HepG2 (cell line): ENCODE results near the gene TBL3. TPM values are rescaled to one million over a fixed set of nuclear protein-coding genes. Genes with fewer than 3 reads are reported as not detected.

Experiments used
- ATAC-seq: fragments of 200-7000 bp; cut with Tn5 transposase; 3 replicates; pipeline ENCODE4 v1.9.1; 2020; ENCODE audit warnings: mild to moderate bottlenecking, moderate library complexity
- BruUV-seq: library from RNA; stranded (reverse); fragments of 400-500 nt; replicated peaks from 2 replicates; lab custom pipeline; 2021; lab: Mats Ljungman, UMichigan
- CTCF ChIA-PET: fragments of 300-600 bp; formaldehyde crosslinking; extraction: SDS; loops from one replicate; lab custom pipeline; 2021; ENCODE audit warnings: low total read pairs, inconsistent platforms, low intra/inter-chr PET ratio; lab: Yijun Ruan, JAX
- POLR2A ChIA-PET: fragments of 350-600 bp; sonication (Branson Sonifier 250); formaldehyde crosslinking; loops from one replicate; lab custom pipeline; 2020; ENCODE audit warnings: antibody characterized with exemption, inconsistent platforms; lab: Yijun Ruan, JAX
- DNase-seq: peaks from one replicate; pipeline ENCODE4 v3.0.0-alpha.2; 2015; ENCODE audit warnings: low spot score
- FAIRE-seq: peaks from 3 replicates; lab custom pipeline; 2011; peaks lifted over from hg19 to GRCh38; lab: Jason Lieb, UNC
- H2AFZ ChIP-seq: one replicate; pipeline ENCODE4 v1.6.1; 2011; ENCODE audit warnings: low read length, inconsistent platforms
- H3K27ac ChIP-seq: fragments of 300-600 bp; 3 replicates; pipeline ENCODE4 v1.8.0; 2011; ENCODE audit warnings: mixed run types, mild to moderate bottlenecking, mixed read lengths, low read length, inconsistent platforms; ENCODE audit not compliant: insufficient read depth; ENCODE audit errors: extremely low read length
- H3K27me3 ChIP-seq, 2 experiments: fragments of 200-600 bp in 1 of 2; 2 replicates in 1 of 2; 3 replicates in 1 of 2; pipeline versions ENCODE4 v1.6.0 to v1.8.0; 2011; ENCODE audit warnings: low read length in 2 of 2, mild to moderate bottlenecking in 2 of 2, moderate library complexity in 2 of 2, inconsistent platforms in 1 of 2; ENCODE audit not compliant: insufficient read depth in 2 of 2, control insufficient read depth in 1 of 2
- H3K36me3 ChIP-seq, 2 experiments: fragments of 200-600 bp in 1 of 2; replicated peaks in 1 of 2; 2 replicates in 1 of 2; 3 replicates in 1 of 2; pipeline versions ENCODE4 v1.5.1 to v1.8.0; 2011; ENCODE audit warnings: low read length in 2 of 2, inconsistent platforms in 1 of 2; ENCODE audit not compliant: insufficient read depth in 2 of 2, control insufficient read depth in 1 of 2
- H3K4me1 ChIP-seq: 2 replicates; pipeline ENCODE4 v1.5.1; 2012; ENCODE audit warnings: low read length, inconsistent platforms; ENCODE audit not compliant: insufficient read depth
- H3K4me2 ChIP-seq: 2 replicates; pipeline ENCODE4 v1.6.0; 2011; ENCODE audit warnings: low read depth, low read length, inconsistent platforms
- H3K4me3 ChIP-seq, 3 experiments: fragments of 200-600 bp in 1 of 3; sonication (generic), shearing (Covaris generic) in 1 of 3; replicated peaks in 1 of 3; 2 replicates each; pipeline ENCODE4 v1.5.1; 2011 to 2016; ENCODE audit warnings: low read length in 3 of 3, inconsistent platforms in 2 of 3, low read depth in 2 of 3, mild to moderate bottlenecking in 2 of 3, control low read depth in 1 of 3, mixed read lengths in 1 of 3; ENCODE audit not compliant: insufficient read depth in 1 of 3
- H3K79me2 ChIP-seq: one replicate; pipeline ENCODE4 v1.6.1; 2011; ENCODE audit warnings: low read length, inconsistent platforms; ENCODE audit not compliant: insufficient read depth
- H3K9ac ChIP-seq: 2 replicates; pipeline ENCODE4 v1.6.0; 2011; ENCODE audit warnings: mild to moderate bottlenecking, low read depth, low read length, inconsistent platforms; ENCODE audit not compliant: insufficient read depth
- H3K9me3 ChIP-seq: 2 replicates; pipeline ENCODE4 v1.5.1; 2012; ENCODE audit warnings: mild to moderate bottlenecking, low read length
- H4K20me1 ChIP-seq: 2 replicates; pipeline ENCODE4 v1.6.0; 2011; ENCODE audit warnings: inconsistent platforms, mild to moderate bottlenecking, low read length, moderate library complexity; ENCODE audit not compliant: insufficient read depth
- ZNF143 ChIP-seq: sonication (generic); formaldehyde crosslinking; IDR thresholded peaks from 2 replicates; pipeline ENCODE4 v1.4.0; 2020; ENCODE audit warnings: missing genetic modification reagents
- ZNF160 ChIP-seq: sonication (generic); formaldehyde crosslinking; IDR thresholded peaks from 2 replicates; pipeline ENCODE4 v1.8.0; 2022; ENCODE audit warnings: mild to moderate bottlenecking, inconsistent platforms, missing genetic modification reagents
- WGBS: methylation state at CpG from one replicate; pipeline ENCODE4 v1.1.6; 2017; ENCODE audit warnings: low lambda C conversion rate; 5-methylcytosine and 5-hydroxymethylcytosine counted together
- in situ Hi-C: cut with HindIII; loops from 2 replicates; pipeline ENCODE4 v1.10.0; 2017; ENCODE audit warnings: low pct_unique_long_range_greater_than_20kb; ENCODE audit not compliant: extremely low pct_ligation_motif_present
- intact Hi-C: fragments of 100-400 bp; cut with micrococcal nuclease; formaldehyde crosslinking; loops from one replicate; pipeline ENCODE4 v1.10.0; 2022; ENCODE audit not compliant: unreplicated experiment
- polyA plus RNA-seq, 8 experiments: library from polyadenylated mRNA; depleted of rRNA in 3 of 8; stranded (reverse) in 7 of 8; unstranded in 1 of 8; fragments of >200 nt; fragmentation: Illumina TruSeq in 4 of 8; extraction: Trizol in 4 of 8; gene quantifications; 2 replicates each; pipeline versions ENCODE4 v1.2.1 to v1.2.3, GENCODE V29; 2011 to 2016; ENCODE audit warnings: low read depth in 4 of 8, missing spikeins in 1 of 8, mixed read lengths in 1 of 8; ENCODE audit not compliant: insufficient read depth in 1 of 8
- total RNA-seq, 5 experiments: library from RNA; depleted of rRNA; stranded (reverse); fragments of >200 nt; fragmentation: Illumina TruSeq; extraction: Trizol; gene quantifications; 2 replicates each; pipeline ENCODE4 v1.2.3, GENCODE V29; 2016; ENCODE audit warnings: low read depth in 1 of 5
- TF ChIP-seq, protein P1 (sequence below): sonication (generic); formaldehyde crosslinking; IDR thresholded peaks from 2 replicates; pipeline ENCODE4 v1.4.0; 2020; ENCODE audit warnings: missing genetic modification reagents, borderline replicate concordance
- TF ChIP-seq, protein P2 (sequence below): IDR thresholded peaks from 2 replicates; pipeline ENCODE4 v1.6.1; 2016
- TF ChIP-seq, protein P3 (sequence below): sonication (generic); formaldehyde crosslinking; IDR thresholded peaks from 2 replicates; pipeline ENCODE4 v1.9.0; 2021; ENCODE audit warnings: mild to moderate bottlenecking, missing genetic modification reagents

TBL3 gene
- total and polyA plus RNA-seq, 2 of the 13 experiments (the other 11 are each of a cell fraction or from before 2014, with no cell fraction given) = 16.8 to 38.0 TPM

DNA sequence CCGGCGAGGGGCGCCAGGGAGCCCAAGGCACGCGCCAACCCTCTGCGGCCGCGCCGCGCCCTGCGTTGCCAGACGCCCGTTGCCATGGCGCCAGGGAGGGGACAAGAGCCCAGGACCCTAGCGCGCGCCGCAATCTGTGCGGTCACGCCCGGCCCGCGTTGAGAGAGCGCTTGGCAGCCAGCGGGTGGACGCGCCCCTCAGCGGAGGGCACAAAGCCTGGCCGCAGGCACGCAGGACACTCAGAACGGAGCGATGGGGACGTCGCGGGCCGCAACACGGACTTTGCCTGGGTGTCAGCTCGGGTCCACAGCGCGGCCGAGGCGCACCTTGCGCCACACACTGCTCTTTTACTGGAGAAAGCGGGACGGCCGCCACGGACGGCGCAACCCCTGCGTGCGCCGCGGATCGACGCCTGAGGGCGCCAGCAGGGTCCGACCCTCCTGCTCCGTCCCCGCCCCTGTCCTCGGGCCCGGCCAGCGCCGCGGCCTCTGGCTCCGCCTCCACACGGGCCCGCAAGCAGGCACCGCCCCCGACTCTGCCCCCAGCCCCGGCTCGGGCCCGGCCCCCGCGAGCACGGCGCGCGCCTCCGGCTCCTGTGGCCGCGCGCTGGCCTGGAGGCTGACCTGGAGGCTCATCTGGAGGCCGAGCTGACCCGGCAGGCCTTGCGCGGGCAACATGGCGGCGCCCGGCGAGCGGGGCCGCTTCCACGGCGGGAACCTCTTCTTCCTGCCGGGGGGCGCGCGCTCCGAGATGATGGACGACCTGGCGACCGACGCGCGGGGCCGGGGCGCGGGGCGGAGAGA is 11.9 kb downstream of the TBL3 start, which contains the start of gene GFER:
TSS of gene GFER (plus strand) at position 650 of the 803 bp plus-strand sequence. CDS start at position 676, 26 bp downstream.
- intact Hi-C loops (no loop called here), in situ Hi-C loops (no loop called here)
- ChIA-PET POLR2A (interaction anchor here (0.6 to 6.8 kb wide), 13 partner anchors 10 to 756 kb away, joined by 3 to 62 read pairs (median 6); partner anchors contain the start of genes MSRB1, RPS2, TBL3 and TRAF7), CTCF (interaction anchor here (1.2 kb wide), 1 partner anchor 20 kb away, joined by 4 read pairs; no protein-coding TSS in a partner anchor)
- Histone ChIP-seq H3K4me3 (peak within 1 kb of the TSS; percentile 81 to 93 (median 84)), H3K9me3 (no peaks in the 10 kb centered on the region), H3K27ac (peak within 1 kb of the TSS; percentile 97), H3K9ac (peak within 1 kb of the TSS; percentile 95), H3K4me1 (peaks cover 54% of the 10 kb centered on the region), H3K4me2 (peak within 1 kb of the TSS; percentile 98), H4K20me1 (no peaks in the 10 kb centered on the region), H3K36me3 (peaks cover 12 to 15% of the 10 kb centered on the region in 2 experiments; a peak in 4 of 5 replicates), H2AFZ (no peak within 1 kb of the TSS), H3K27me3 (no peaks in the 10 kb centered on the region), H3K79me2 (peaks cover 13% of the 10 kb centered on the region)
- WGBS = 0% methylated on average over 17 of the region's 109 CpGs
- peak; percentile 81 for DNase-seq
- peak; percentile 82 for ATAC-seq
- TSS peak; percentile 63 for BruUV-seq
- FAIRE-seq = peak; percentile 39
- TF ChIP-seq, protein P1, sequence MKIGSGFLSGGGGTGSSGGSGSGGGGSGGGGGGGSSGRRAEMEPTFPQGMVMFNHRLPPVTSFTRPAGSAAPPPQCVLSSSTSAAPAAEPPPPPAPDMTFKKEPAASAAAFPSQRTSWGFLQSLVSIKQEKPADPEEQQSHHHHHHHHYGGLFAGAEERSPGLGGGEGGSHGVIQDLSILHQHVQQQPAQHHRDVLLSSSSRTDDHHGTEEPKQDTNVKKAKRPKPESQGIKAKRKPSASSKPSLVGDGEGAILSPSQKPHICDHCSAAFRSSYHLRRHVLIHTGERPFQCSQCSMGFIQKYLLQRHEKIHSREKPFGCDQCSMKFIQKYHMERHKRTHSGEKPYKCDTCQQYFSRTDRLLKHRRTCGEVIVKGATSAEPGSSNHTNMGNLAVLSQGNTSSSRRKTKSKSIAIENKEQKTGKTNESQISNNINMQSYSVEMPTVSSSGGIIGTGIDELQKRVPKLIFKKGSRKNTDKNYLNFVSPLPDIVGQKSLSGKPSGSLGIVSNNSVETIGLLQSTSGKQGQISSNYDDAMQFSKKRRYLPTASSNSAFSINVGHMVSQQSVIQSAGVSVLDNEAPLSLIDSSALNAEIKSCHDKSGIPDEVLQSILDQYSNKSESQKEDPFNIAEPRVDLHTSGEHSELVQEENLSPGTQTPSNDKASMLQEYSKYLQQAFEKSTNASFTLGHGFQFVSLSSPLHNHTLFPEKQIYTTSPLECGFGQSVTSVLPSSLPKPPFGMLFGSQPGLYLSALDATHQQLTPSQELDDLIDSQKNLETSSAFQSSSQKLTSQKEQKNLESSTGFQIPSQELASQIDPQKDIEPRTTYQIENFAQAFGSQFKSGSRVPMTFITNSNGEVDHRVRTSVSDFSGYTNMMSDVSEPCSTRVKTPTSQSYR (CRISPR knock-in tag) = peak; percentile 43; the same call in 1 of the 2 replicates
- TF ChIP-seq, protein P2, sequence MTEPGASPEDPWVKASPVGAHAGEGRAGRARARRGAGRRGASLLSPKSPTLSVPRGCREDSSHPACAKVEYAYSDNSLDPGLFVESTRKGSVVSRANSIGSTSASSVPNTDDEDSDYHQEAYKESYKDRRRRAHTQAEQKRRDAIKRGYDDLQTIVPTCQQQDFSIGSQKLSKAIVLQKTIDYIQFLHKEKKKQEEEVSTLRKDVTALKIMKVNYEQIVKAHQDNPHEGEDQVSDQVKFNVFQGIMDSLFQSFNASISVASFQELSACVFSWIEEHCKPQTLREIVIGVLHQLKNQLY (CRISPR knock-in tag) = no peak
- peak; percentile 90 for TF ChIP-seq ZNF143
- TF ChIP-seq ZNF160 = peak; percentile 71; the same call in 1 of the 2 replicates
- TF ChIP-seq, protein P3, sequence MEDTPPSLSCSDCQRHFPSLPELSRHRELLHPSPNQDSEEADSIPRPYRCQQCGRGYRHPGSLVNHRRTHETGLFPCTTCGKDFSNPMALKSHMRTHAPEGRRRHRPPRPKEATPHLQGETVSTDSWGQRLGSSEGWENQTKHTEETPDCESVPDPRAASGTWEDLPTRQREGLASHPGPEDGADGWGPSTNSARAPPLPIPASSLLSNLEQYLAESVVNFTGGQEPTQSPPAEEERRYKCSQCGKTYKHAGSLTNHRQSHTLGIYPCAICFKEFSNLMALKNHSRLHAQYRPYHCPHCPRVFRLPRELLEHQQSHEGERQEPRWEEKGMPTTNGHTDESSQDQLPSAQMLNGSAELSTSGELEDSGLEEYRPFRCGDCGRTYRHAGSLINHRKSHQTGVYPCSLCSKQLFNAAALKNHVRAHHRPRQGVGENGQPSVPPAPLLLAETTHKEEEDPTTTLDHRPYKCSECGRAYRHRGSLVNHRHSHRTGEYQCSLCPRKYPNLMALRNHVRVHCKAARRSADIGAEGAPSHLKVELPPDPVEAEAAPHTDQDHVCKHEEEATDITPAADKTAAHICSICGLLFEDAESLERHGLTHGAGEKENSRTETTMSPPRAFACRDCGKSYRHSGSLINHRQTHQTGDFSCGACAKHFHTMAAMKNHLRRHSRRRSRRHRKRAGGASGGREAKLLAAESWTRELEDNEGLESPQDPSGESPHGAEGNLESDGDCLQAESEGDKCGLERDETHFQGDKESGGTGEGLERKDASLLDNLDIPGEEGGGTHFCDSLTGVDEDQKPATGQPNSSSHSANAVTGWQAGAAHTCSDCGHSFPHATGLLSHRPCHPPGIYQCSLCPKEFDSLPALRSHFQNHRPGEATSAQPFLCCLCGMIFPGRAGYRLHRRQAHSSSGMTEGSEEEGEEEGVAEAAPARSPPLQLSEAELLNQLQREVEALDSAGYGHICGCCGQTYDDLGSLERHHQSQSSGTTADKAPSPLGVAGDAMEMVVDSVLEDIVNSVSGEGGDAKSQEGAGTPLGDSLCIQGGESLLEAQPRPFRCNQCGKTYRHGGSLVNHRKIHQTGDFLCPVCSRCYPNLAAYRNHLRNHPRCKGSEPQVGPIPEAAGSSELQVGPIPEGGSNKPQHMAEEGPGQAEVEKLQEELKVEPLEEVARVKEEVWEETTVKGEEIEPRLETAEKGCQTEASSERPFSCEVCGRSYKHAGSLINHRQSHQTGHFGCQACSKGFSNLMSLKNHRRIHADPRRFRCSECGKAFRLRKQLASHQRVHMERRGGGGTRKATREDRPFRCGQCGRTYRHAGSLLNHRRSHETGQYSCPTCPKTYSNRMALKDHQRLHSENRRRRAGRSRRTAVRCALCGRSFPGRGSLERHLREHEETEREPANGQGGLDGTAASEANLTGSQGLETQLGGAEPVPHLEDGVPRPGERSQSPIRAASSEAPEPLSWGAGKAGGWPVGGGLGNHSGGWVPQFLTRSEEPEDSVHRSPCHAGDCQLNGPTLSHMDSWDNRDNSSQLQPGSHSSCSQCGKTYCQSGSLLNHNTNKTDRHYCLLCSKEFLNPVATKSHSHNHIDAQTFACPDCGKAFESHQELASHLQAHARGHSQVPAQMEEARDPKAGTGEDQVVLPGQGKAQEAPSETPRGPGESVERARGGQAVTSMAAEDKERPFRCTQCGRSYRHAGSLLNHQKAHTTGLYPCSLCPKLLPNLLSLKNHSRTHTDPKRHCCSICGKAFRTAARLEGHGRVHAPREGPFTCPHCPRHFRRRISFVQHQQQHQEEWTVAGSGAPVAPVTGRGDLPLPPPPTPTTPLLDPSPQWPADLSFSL (CRISPR knock-in tag) = no peak
